ENCODE data around the gene CMA1.
"Not testable (repeated sequence)": the region's sequence is repeated elsewhere in the genome, so short reads cannot be mapped to it uniquely, and the experiment has no call there.

The CMA1 gene, protein sequence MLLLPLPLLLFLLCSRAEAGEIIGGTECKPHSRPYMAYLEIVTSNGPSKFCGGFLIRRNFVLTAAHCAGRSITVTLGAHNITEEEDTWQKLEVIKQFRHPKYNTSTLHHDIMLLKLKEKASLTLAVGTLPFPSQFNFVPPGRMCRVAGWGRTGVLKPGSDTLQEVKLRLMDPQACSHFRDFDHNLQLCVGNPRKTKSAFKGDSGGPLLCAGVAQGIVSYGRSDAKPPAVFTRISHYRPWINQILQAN

DNA sequence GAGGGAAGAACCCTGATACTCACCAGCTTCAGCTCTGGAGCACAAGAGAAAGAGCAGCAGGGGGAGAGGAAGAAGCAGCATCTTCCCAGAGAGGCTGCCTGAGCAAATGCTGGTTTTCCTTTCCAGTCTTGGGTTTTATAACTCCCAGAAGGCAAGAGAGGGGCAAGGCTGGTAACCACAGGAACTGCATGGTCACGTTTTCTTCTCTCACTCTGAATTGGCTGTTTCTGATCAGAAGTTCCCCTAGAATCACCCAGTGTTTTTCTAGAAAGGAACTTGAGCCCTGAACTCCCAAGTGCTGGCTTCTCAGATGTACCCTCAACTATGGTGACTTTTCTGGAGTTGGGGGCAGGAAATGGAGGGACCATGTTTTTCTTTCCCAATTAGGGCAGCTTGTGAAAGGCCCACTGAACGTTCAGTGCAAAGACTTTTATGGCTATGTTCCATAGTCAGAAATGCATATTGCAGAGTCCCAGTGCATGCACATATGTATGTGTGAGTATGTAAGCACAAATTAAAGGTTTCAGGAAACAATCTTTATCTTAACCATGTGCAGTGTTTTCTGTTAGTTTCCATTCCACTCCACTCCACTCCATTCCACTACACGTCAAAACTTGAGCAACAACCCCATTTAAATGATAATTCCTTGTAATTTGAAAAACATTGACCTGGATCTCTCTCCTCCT, at the start of gene CMA1:
Gene CMA1, minus strand, starts transcription at position 111 of the 686 bp plus-strand sequence. Its CDS starts 30 bp downstream, at position 81.
- DNase-seq, result no peak

DNA sequence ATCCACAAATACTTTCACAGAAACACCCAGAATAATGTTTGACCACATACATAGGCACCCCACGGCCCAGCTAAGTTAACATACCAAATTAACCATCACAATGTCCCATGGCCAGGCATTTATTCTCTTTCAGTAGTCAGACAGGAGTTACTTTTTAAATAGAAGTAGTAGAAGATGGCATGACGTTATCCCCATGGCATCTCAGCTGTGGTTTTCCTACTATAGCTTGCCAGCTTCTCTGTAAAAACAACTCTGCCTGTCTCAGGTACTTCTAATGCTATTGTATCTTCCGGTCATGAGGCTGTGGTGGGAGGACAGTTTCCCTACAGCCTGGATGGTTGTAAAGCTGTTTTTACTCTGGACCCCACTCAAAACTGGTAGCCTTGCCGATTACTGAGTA, 48.7 kb upstream of the CMA1 start:
- no peak for DNase-seq

DNA sequence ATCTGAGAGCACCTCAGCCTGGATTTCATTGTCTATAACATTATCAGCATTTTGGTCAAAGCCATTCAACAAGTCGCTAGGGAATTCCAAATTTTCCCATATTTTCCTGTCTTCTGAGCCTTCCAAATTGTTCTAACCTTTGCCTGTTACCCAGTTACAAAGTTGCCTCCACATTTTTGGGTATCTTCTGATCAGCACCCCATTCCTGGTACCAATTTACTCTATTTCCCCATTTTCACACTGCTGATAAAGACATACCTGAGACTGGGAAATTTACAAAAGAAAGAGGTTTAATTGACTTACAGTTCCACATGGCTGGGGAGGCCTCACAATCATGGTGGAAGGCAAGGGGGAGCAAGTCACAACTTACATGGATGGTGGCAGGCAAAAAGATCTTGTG, 41.0 kb upstream of the CMA1 start:
- DNase-seq, result not testable (repeated sequence)

DNA sequence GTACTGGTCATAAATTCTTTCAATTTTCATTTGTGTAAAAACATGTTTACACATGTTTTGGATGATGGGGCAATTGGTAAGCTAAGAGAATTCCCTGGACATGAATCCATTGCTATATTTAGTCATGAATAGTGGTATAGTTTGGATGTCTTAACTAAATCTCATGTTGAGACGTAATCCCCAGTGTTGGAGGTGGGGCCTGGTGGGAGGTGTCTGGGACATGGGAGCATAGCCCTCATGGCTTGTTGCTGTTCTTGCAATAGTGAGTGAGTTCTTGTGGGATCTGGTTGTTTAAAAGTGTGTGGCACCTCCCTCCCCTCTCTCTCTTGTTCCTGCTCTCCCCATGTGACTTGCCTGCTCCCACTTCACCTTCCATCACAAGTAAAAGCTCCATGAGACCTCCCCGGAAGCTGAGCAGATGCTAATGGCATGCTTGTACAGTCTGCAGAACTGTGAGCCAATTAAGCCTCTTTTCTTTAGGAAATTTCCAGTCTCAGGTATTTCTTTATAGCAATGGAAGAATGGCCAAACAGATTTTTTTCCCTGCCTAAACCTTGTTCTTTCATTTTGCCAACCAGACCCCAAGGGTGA, 34.4 kb upstream of the CMA1 start:
- no peak for DNase-seq

DNA sequence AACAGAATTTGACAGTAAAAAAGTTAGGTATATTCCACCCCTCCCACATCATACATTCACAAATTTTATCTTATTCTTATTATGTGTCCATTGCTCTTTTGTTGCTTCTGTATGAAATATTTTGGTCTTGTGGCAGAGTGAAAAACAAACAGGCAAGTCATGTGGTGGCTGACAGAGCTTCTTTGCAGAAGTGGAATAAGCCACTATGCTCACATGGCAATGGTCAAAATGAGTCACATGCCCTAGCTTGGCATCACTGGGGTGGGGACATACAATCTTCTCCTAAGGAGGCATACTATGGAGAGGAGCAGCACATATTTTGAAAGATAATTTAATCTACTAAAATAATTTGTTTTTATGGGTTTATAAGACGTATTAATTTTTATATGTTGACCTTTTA, 27.7 kb upstream of the CMA1 start:
- DNase-seq, result no peak

DNA sequence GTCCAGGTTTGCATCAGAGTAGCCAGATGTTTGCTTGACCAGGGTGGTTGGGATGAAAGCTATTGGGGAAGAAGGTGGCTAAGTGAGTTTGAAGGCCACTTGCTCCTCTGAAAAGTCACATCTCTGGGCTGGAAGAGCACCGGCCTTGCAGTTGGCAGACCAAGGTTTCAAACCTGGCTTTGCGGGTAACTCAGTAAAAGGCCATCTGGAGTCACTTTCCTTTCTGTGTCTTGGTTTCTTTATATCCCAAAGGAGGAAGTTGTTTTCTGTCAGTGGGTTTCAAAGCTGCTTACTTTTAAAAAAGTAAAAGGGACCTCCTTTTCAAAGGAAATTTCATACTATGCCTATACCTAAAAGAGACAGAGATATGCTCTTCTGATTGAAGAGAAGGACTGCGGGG, 26.2 kb upstream of the CMA1 start:
- no peak for DNase-seq

DNA sequence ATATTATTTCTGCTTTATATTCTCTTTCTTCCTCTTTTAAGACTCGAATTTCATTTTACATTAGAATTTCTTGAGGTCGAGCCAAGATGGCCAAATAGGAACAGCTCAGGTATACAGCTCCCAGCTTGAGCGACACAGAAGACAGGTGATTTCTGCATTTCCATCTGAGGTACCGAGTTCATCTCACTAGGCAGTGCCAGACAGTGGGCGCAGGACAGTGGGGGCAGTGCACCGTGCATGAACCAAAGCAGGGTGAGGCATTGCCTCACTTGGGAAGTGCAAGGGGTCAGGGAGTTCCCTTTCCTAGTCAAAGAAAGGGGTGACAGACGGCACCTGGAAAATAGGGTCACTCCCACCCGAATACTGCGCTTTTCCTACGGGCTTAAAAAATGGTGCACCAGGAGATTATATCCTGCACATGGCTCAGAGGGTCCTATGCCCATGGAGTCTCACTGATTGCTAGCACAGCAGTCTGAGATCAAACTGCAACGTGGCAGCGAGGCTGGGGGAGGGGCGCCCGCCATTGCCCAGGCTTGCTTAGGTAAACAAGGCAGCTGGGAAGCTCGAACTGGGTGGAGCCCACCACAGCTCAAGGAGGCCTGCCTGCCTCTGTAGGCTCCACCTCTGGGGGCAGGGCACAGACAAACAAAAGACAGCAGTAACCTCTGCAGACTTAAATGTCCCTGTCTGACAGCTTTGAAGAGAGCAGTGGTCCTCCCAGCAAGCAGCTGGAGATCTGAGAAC, 18.0 kb upstream of the CMA1 start:
- DNase-seq, result not testable (repeated sequence)

DNA sequence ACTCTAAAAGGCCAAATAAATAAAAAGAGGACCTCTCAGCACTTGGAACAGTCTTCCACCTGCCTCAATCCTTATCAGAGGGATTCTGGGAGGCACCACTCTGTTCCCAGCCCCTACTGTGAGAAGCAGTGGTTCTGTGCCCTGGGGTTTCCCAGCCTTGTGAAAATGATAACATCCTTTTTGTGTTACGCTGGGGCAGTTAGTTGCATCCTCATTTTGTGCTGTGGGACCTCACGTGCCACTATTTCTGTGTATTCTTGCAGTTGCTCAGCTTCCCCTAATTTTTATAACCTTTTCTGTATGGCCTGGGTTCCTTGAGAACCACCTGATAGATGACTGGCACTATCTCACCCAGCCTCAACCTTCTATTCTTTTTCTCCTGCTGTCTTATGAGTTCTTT, 10.8 kb upstream of the CMA1 start:
- DNase-seq, result no peak

DNA sequence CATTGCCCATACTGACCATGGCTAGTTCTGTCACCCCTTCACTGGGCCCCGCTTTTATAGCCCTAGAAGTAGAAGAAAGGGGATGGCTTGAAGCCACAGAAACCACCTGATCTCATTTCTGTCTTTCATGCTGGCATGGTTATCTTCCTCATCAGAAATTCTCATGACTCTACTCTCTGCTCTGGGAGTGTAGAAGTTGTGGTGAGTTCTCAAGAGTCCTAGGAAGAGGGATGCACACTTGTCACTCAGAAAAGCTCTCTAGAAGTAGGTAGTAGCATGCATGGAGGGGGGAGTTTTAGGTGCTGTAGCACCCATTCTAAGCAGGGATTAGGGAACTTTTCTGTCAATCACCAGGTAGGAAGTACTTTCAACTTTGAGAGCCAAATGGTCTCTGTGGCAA, 6.1 kb upstream of the CMA1 start:
- no peak for DNase-seq

DNA sequence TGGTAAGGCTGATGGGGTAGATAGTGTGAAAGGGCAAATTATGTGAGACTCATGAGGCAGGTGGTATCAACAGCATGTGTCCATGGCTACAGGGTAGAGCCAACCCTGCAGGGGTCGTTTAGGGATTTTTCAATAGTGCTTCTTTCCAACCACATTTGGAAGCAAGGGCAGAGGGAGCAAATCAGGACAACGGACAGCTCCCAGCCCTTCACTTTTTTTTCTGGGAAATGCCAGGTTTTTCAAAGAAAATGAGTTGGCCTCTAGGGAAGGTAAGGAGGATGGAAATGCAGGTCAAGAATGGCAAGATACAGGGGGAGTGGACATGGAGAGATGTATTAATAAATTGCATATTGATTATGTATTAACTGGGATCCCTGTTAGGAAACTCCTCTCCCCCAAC, 4.9 kb upstream of the CMA1 start:
- DNase-seq, result no peak

DNA sequence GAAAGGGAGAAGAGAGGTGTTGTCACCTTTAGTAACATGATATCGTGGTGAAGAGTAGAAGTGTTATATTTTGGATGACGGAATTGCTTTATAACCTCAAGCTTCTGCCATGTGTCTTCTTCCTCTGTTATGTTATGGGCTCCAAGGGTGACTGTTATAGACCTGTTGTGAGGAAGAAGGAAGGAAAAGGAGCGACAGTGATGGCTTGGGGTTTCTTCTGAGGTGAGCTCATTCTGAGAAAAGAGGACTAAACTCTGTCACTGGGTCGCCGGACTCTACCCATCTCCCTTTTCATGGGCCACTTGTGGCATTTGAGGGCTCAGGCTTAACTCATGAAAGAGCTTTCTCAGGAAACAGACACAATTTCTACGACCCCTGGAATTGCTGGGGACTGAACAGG, 1.6 kb downstream of the CMA1 start:
- no peak for DNase-seq

DNA sequence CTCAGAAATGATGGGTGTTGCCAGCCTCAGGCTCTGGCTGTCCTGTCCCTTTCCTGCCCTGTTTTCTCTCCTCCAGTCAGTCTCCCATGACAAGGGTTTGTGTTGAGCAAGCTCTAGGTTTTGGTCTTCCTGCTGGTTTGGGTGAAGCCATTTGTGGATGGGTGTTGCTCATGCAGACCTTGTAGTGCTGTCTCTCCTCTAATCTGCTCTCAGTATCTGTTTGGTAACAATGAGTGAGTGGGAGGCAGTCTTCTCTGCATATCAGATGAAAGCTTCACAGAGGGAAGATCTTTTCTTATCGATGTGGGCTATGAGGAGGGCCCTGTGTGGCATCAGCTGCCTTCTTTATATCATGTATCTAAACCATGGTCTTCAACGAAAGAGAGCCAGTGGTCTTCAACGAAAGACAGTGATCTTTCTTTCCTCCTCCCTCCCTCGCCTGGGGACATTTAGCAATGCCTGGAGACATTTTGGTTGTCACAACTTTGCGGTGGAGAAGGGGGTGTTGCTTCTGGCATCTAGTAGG, 3.6 kb downstream of the CMA1 start:
- DNase-seq, result no peak

DNA sequence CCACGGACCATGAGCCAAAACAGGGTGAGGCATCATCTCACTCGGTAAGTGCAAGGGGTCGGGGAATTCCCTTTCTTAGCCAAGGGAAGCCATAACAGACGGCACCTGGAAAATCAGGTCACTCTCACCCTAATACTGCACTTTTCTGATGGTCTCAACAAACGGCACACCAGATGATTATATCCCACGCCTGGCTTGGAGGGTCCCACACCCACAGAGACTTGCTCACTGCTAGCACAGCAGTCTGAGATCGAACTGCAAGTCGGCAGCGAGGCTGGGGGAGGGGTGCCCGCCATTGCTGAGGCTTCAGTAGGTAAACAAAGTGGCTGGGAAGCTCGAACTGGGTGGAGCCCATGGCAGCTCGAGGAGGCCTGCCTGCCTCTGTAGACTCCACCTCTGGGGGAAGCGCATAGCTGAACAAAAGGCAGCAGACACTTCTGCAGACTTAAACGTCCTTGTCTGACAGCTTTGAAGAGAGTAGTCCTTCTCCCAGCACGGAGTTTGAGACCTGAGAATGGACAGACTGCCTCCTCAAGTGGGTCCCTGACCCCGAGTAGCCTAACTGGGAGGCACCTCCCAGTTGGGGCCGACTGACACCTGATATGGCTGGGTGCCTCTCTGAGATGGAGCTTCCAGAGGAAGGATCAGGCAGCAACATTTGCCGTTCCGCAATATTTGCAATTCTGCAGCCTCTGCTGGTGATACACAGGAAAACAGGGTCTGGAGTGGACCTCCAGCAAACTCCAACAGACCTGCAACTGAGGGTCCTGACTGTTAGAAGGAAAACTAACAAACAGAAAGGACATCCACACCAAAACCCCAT, 16.3 kb downstream of the CMA1 start:
- DNase-seq, result not testable (repeated sequence)

DNA sequence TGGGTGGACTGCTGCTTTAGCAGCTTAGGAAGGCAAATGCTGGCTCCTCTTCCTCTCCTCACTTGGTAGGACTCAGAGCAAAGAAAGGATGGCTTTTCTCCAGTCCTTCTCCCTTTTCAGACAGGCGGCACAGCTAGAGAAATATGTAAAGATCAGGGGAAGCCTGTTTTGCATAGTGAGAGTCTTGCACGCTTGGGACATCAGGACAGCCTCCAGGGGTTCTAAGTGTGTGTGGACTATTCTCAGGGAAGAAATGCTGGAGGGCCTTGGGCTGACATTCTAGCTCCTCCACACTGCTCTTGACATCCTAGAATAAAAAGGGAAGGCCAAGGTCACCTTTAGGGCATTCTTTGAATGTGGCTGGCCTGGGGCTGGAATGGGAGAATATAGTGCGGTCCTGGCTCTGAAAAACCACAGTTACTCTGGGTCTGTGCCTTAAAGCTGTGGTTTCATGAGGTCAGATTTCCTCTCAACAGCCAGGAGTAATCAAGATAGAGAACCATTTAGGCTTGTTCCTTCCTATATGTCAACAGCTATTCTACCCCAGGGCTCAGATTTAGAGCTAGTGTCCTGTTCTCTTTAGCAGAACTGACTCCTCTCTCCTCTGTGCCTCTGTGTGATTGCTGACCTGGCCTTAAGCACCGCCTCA, 24.3 kb downstream of the CMA1 start:
- no peak for DNase-seq

DNA sequence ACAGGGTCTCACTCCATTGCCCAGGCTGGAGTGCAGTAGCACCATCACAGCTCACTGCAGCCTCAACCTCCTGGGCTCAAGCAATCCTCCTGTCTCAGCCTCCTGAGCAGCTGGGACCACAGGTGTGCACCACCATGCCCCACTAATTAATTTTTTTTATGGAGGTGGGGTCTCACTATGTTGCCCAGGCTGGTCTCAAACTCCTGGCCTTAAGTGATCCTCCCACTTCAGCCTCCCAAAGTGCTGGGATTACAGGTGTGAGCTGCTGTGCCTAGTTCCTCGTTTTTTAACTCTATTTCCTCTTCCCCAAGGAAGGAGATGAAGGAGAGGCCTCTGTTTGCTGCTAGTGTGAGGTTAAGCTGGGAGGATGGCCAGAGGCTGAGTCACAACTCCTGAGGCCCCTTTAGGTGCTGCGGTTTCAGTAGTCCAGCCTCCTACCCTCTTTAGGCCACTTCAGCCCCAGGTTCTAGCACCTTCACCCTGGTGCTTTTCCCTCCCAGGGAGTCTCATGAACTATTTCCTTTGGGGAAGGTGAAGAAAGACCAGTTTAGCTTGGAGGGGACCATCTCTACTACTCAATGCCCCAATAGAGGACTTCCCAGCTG, 25.3 kb downstream of the CMA1 start:
- not testable (repeated sequence) for DNase-seq

DNA sequence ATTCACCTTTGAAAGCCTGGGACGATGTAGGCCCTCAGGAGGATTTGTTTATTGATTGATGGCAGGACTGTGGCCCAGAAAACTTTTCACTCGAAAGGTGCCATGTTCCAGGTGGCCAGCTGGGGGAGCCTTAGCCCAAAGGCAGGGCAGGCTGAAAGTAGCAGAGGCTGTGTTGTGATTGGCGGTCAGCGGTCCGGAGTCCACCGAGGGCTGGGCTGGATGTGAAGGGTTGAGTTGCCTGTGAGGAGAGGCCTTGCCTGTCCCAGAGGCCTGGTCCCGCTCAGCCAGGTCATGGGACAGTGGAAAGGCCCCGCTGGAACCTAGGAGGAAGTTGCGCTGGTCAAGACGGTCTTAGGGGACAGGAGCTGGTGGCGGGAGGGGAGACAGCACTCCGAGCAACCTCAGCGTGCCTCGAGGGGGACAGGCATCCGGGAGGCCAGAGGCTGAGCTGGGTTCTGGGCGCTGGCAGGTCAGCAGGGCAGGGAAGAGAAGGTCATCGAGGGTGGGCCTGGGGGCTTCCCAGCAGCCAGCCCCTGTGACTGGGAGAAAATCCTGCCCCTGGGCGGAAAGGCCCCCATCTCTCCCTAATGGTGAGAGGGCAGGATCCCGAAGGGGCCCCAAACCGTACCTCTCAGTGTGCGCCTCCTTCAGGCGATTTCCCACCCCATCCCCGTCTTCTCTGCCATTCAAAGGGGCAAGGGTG, 26.3 kb downstream of the CMA1 start:
- peak; percentile 8 for DNase-seq

DNA sequence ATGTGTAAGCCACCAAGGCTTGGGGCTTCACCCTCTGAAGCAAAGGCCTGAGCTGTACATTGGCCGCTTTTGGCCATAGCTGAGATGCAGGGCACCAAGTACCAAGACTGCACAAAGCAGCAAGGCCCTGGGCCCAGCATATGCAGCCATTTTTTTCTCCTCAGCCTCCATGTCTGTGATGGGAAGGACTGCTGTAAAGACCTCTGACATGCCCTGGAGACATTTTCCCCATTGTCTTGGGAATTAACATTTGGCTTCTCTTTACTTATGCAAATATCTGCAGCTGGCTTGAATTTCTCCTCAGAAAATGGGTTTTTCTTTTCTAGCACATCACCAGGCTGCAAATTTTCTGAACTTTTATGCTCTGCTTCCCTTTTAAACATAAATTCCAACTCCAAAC, 28.1 kb downstream of the CMA1 start:
- not testable (repeated sequence) for DNase-seq

DNA sequence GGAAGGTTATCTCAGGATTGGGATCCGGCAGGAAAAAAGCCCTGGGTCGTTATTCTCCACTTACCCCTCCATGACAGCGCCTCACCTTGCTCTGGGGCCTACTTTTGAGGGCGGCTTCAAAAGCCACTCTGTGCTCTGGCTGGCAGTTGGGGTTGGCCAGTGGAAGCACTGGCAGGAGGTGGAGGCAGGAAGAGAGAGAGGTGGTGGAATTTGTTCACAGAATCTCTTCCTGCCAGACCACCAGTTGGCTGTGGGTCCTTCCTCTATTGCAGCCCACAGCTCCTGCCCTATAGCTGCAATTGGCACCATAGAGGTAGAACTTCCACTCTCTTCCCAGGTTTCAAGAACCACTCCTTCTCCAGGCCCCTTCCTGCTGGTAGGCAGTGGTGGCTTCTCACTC, 32.8 kb downstream of the CMA1 start:
- no peak for DNase-seq

DNA sequence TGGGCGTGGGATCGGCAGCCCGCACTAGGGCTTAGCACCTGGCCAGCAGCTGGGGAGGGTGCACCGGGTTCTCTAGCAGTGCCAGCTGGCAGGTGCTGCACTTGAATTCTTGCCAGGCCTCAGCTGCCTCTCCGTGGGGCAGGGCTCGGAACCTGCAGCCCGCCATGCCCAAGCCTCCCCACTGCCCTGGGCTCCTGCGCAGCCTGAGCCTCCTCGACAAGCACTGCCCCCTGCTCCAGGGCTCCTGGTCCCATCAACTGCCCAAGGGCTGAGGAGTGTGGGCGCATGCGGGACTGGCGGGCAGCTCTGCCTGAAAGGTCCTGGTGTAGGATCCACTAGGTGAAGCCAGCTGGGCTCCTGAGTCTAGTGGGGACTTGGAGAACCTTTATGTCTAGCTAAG, 34.9 kb downstream of the CMA1 start:
- DNase-seq, result no peak

DNA sequence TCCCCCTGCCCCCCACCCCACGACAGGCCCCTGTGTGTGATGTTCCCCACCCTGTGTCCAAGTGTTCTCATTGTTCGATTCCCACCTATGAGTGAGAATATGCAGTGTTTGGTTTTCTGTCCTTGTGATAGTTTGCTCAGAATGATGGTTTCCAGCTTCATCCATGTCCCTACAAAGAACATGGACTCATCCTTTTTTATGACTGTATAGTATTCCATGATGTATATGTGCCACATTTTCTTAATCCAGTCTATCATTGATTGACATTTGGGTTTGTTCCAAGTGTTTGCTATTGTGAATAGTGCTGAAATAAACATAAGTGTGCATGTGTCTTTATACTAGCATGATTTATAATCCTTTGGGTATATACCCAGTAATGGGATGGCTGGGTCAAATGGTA, 37.6 kb downstream of the CMA1 start:
- DNase-seq, result not testable (repeated sequence)

DNA sequence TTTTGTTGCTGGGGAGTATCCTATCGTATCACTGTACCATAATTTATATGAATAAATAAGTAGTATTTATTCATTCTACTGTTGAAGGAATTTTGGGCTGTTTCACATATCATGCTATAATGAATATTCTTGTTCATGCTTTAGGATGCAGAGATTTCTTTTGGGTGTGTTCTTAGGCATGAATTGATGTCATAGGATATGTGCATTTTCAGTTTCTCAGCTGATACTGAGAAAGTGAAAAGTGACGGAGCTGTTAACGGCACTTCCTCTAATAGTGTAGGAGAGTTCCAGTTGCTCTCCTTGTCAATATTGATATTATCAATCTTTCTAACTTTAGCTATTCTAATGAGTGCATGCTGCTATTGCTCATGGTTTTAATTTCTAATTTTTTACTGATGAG, 42.3 kb downstream of the CMA1 start:
- no peak for DNase-seq

All from NCI-H510A (cell line).